HG02623 (cell line): Measurements from ENCODE around the gene ZFP92.
"Not testable (repeated sequence)": the region's sequence is repeated elsewhere in the genome, so short reads cannot be mapped to it uniquely, and the experiment has no call there.

Experiments used
- ATAC-seq: cut with Tn5 transposase; IDR thresholded peaks from one replicate; pipeline ENCODE4 v1.9.1; 2021; ENCODE audit warnings: moderate library complexity; ENCODE audit not compliant: unreplicated experiment

ZFP92 gene

GRCh38 chrX:153384973-153385372, 26.3 kb upstream of the ZFP92 start:
- ATAC-seq = not testable (repeated sequence)

GRCh38 chrX:153386097-153386496, 25.2 kb upstream of the ZFP92 start:
- ATAC-seq = no peak

- no peak for ATAC-seq
These were observed 23.9 kb upstream of the ZFP92 start for GRCh38 chrX:153387345-153387744.

- ATAC-seq = no peak
These were observed 23.1 kb upstream of the ZFP92 start for GRCh38 chrX:153387987-153388721.

GRCh38 chrX:153388722-153389459, 22.4 kb upstream of the ZFP92 start:
- no peak for ATAC-seq

GRCh38 chrX:153389460-153389768, 21.9 kb upstream of the ZFP92 start:
- not testable (repeated sequence) for ATAC-seq

- ATAC-seq = no peak
These were observed 18.5 kb upstream of the ZFP92 start for GRCh38 chrX:153392642-153393321.

GRCh38 chrX:153394612-153395011, 16.7 kb upstream of the ZFP92 start:
- ATAC-seq = no peak

GRCh38 chrX:153395613-153396319, 15.5 kb upstream of the ZFP92 start:
- no peak for ATAC-seq

GRCh38 chrX:153396320-153397195, 14.7 kb upstream of the ZFP92 start:
- no peak for ATAC-seq

GRCh38 chrX:153397256-153397960, 13.9 kb upstream of the ZFP92 start:
- ATAC-seq = no peak

- no peak for ATAC-seq
These were observed 12.9 kb upstream of the ZFP92 start for GRCh38 chrX:153398275-153398960.

GRCh38 chrX:153400146-153401132, 10.8 kb upstream of the ZFP92 start:
- no peak for ATAC-seq

- ATAC-seq = no peak
These were observed 10.0 kb upstream of the ZFP92 start, which contains the start of gene PNMA6E for GRCh38 chrX:153401133-153401764. Gene PNMA6E (minus strand): TSS chrX:153401350. CDS start chrX:153398849, 2,501 bp downstream.

- not testable (repeated sequence) for ATAC-seq
These were observed 6.9 kb upstream of the ZFP92 start for GRCh38 chrX:153404333-153404732.

GRCh38 chrX:153405426-153405825, 5.8 kb upstream of the ZFP92 start:
- no peak for ATAC-seq

- no peak for ATAC-seq
These were observed 5.3 kb upstream of the ZFP92 start for GRCh38 chrX:153406011-153406410.
